Myometrial cell (primary cell): ENCODE measurements around the gene SYT10. TPM values are rescaled to one million over a fixed set of nuclear protein-coding genes. Genes with fewer than 3 reads are reported as not detected.

ENCODE experiments used
- total RNA-seq: library from RNA; depleted of rRNA; stranded (reverse); fragments of >200 nt; gene quantifications from 2 replicates; pipeline ENCODE4 v1.2.3, GENCODE V29; 2015

SYT10 gene, protein sequence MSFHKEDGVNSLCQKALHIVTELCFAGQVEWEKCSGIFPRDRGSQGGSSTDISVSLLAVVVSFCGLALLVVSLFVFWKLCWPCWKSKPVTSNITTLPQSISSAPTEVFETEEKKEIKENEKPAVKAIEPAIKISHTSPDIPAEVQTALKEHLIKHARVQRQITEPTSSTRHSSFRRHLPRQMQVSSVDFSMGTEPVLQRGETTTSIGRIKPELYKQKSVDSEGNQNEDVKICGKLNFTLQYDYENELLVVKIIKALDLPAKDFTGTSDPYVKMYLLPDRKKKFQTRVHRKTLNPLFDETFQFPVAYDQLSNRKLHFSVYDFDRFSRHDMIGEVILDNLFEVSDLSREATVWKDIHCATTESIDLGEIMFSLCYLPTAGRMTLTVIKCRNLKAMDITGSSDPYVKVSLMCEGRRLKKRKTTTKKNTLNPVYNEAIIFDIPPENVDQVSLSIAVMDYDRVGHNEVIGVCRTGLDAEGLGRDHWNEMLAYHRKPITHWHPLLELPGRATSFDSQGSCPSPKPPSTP
- total RNA-seq = not detected in 2 replicates

DNA sequence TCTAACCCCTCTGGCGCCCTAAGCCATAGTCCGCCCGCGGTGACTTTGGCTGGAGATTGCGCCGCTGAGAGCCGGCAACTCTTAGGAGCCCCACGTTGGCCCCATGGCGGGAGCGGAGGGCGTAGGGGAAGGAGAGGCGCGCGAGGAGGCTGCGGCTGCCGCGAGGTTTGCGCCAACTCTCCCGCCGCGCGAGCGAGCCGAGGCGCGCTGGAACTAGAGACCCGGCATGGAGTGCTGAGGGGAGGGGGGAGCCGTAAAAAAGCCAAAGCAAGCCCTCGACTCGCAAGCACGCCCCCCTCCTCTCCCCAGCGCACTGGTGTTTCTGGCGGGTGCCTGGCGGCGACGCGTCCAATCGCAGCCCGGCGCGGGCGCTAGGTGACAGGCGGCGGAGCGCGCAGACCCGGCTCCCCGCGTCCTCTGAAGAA is at the start of gene SYT10:
SYT10 (minus strand) TSS at position 233 of the 425 bp plus-strand sequence. CDS start 297 bp downstream, outside the sequence.

